Mammary epithelial cell (primary cell): ENCODE measurements around the gene ALPK1.

ENCODE experiments used
- CTCF ChIP-seq, 2 donors: IDR thresholded peaks in 1 of 2; conservative IDR thresholded peaks in 1 of 2; 2 replicates each; pipeline ENCODE4 v1.5.1; 2011 to 2012; ENCODE audit warnings: inconsistent platforms in 2 of 2, low read length in 2 of 2, mild to moderate bottlenecking in 2 of 2, control low read depth in 1 of 2, low read depth in 1 of 2; ENCODE audit not compliant: insufficient read depth in 1 of 2; ENCODE audit errors: extremely low read depth in 1 of 2
- EZH2 ChIP-seq: IDR thresholded peaks from 2 replicates; pipeline ENCODE4 v1.6.1; 2012; ENCODE audit warnings: low read length, inconsistent platforms, borderline replicate concordance

GRCh38 chr4:112403101-112403945, 106.2 kb downstream of the ALPK1 start:
- TF ChIP-seq CTCF (conservative IDR thresholded peaks at IDR 0.05 in 1 of 2, IDR thresholded peaks at IDR 0.05 in 1 of 2; ENCODE audit: extremely low read depth in 1 of 2, insufficient read depth in 1 of 2, low read depth in 1 of 2, low read length in 2 of 2): no peak
- TF ChIP-seq EZH2: no peak
